Mammary epithelial cell (primary cell): ENCODE measurements around the gene TRPM5.

Experiments
- CTCF ChIP-seq, 2 donors: IDR thresholded peaks in 1 of 2; conservative IDR thresholded peaks in 1 of 2; 2 replicates each; pipeline ENCODE4 v1.5.1; 2011 to 2012; ENCODE audit warnings: inconsistent platforms in 2 of 2, low read length in 2 of 2, mild to moderate bottlenecking in 2 of 2, control low read depth in 1 of 2, low read depth in 1 of 2; ENCODE audit not compliant: insufficient read depth in 1 of 2; ENCODE audit errors: extremely low read depth in 1 of 2
- EZH2 ChIP-seq: IDR thresholded peaks from 2 replicates; pipeline ENCODE4 v1.6.1; 2012; ENCODE audit warnings: low read length, inconsistent platforms, borderline replicate concordance

GRCh38 chr11:2477936-2478335 is 33.6 kb upstream of the TRPM5 start:
- no peak for TF ChIP-seq EZH2
- no peak for TF ChIP-seq CTCF (conservative IDR thresholded peaks at IDR 0.05 in 1 of 2, IDR thresholded peaks at IDR 0.05 in 1 of 2; ENCODE audit: extremely low read depth in 1 of 2, insufficient read depth in 1 of 2, low read depth in 1 of 2, low read length in 2 of 2)
